Tibial artery (tissue), 4 donors: ENCODE data around the gene FAF2.

Source experiments
- DNase-seq, 2 donors: peaks; one replicate each; pipeline ENCODE4 v3.0.0-alpha.2; 2019
- H3K27ac ChIP-seq, 2 donors: fragments of 200-600 bp; sonication (generic) in 1 of 2; 1 replicate in 1 of 2; 2 replicates in 1 of 2; pipeline ENCODE4 v1.5.1; 2018 to 2019; ENCODE audit warnings: mild to moderate bottlenecking in 1 of 2
- H3K27me3 ChIP-seq, 2 donors: fragments of 200-600 bp; sonication (generic) in 1 of 2; one replicate each; pipeline versions ENCODE4 v1.5.1 to v1.6.0; 2016 to 2019
- H3K36me3 ChIP-seq, 3 donors: fragments of 200-600 bp; sonication (generic) in 2 of 3; one replicate each; pipeline ENCODE4 v1.5.1; 2016 to 2019; ENCODE audit warnings: mild to moderate bottlenecking in 2 of 3
- H3K4me1 ChIP-seq, 4 donors: fragments of 200-600 bp; sonication (generic) in 2 of 4; 1 replicate in 3 of 4; 2 replicates in 1 of 4; pipeline ENCODE4 v1.5.1; 2016 to 2019
- H3K4me3 ChIP-seq, 2 donors: fragments of 200-600 bp; sonication (generic) in 1 of 2; 1 replicate in 1 of 2; 2 replicates in 1 of 2; pipeline ENCODE4 v1.5.1; 2018 to 2019; ENCODE audit warnings: mild to moderate bottlenecking in 2 of 2
- H3K9me3 ChIP-seq, 3 donors: fragments of 200-600 bp; sonication (generic) in 1 of 3; one replicate each; pipeline ENCODE4 v1.5.1; 2016 to 2019
- intact Hi-C: fragments of 100-400 bp; cut with DNase I; formaldehyde crosslinking; loops from one replicate; pipeline ENCODE4 v1.15.0; 2023; ENCODE audit warnings: low total_unique reads
- TF ChIP-seq, protein P1 (sequence below), 2 experiments: fragments of 200-600 bp in 1 of 2; fragments of 450-650 bp in 1 of 2; IDR thresholded peaks; one replicate each; pipeline ENCODE4 v1.5.1; 2017 to 2019; ENCODE audit warnings: antibody characterized with exemption in 2 of 2, mild to moderate bottlenecking in 1 of 2, moderate library complexity in 1 of 2

Gene FAF2

GRCh38 chr5:176528761-176529115, 80.6 kb downstream of the FAF2 start:
- H3K36me3 ChIP-seq: peaks cover 47 to 57% (median 54%) of the 10 kb centered on the region in 3 donors
- intact Hi-C loops: no loop called here
- H3K4me1 ChIP-seq: peaks cover 3 to 18% (median 9%) of the 10 kb centered on the region in 4 donors
- no peak overlapping the region for H3K27ac ChIP-seq
- TF ChIP-seq, protein P1, sequence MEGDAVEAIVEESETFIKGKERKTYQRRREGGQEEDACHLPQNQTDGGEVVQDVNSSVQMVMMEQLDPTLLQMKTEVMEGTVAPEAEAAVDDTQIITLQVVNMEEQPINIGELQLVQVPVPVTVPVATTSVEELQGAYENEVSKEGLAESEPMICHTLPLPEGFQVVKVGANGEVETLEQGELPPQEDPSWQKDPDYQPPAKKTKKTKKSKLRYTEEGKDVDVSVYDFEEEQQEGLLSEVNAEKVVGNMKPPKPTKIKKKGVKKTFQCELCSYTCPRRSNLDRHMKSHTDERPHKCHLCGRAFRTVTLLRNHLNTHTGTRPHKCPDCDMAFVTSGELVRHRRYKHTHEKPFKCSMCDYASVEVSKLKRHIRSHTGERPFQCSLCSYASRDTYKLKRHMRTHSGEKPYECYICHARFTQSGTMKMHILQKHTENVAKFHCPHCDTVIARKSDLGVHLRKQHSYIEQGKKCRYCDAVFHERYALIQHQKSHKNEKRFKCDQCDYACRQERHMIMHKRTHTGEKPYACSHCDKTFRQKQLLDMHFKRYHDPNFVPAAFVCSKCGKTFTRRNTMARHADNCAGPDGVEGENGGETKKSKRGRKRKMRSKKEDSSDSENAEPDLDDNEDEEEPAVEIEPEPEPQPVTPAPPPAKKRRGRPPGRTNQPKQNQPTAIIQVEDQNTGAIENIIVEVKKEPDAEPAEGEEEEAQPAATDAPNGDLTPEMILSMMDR (IDR thresholded peaks at IDR 0.05): no peak
- no peaks in the 10 kb centered on the region for H3K27me3 ChIP-seq
- DNase-seq: no peak
- H3K4me3 ChIP-seq: no peak overlapping the region
- no peaks in the 10 kb centered on the region for H3K9me3 ChIP-seq

- Histone ChIP-seq H3K36me3 (peaks cover 47 to 57% (median 54%) of the 10 kb centered on the region in 3 donors), H3K9me3 (no peaks in the 10 kb centered on the region), H3K4me1 (peaks cover 3 to 23% (median 13%) of the 10 kb centered on the region in 4 donors), H3K27ac (no peak overlapping the region), H3K27me3 (no peaks in the 10 kb centered on the region), H3K4me3 (no peak overlapping the region)
- no peak for DNase-seq
- intact Hi-C loops: no loop called here
- TF ChIP-seq, protein P1 (IDR thresholded peaks at IDR 0.05): no peak
Observed at GRCh38 chr5:176529116-176529740, 81.0 kb downstream of the FAF2 start.

DNA sequence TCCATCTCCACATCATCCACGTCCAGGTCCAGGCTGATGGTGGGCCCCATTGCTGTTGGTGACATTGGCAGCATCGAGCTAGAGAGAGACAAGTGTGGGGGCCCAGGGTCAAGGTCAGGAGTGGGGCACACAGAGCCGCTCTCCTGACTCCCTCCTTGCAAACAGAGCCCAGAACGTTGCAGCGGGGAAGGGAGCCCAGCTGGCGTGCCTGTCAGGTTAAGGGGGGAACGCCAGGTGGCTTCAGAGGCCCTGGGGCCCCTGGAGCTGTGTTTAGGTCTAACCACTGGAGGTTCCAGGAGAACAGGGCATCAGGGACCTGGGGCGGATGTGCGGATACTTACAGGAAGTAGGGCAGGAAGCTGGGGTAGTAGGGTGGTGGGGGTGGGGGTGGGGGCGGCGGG, 81.6 kb downstream of the FAF2 start:
- peaks cover 3 to 28% (median 19%) of the 10 kb centered on the region in 4 donors for H3K4me1 ChIP-seq
- H3K27ac ChIP-seq: no peak overlapping the region
- no peak for DNase-seq
- H3K4me3 ChIP-seq: no peak overlapping the region
- intact Hi-C loops: no loop called here
- H3K9me3 ChIP-seq: no peaks in the 10 kb centered on the region
- peaks cover 47 to 57% (median 54%) of the 10 kb centered on the region in 3 donors for H3K36me3 ChIP-seq
- TF ChIP-seq, protein P1 (IDR thresholded peaks at IDR 0.05): no peak
- no peaks in the 10 kb centered on the region for H3K27me3 ChIP-seq

- TF ChIP-seq, protein P1 (IDR thresholded peaks at IDR 0.05): no peak
- Histone ChIP-seq H3K4me1 (peaks cover 3 to 35% (median 26%) of the 10 kb centered on the region in 4 donors), H3K27ac (no peak overlapping the region), H3K36me3 (peaks cover 47 to 57% (median 54%) of the 10 kb centered on the region in 3 donors), H3K4me3 (no peak overlapping the region), H3K27me3 (no peaks in the 10 kb centered on the region), H3K9me3 (no peaks in the 10 kb centered on the region)
- intact Hi-C loops: no loop called here
- DNase-seq: no peak
Observed at GRCh38 chr5:176530393-176530982, 82.3 kb downstream of the FAF2 start.

GRCh38 chr5:176530983-176531901, 83.1 kb downstream of the FAF2 start:
- Histone ChIP-seq H3K9me3 (no peaks in the 10 kb centered on the region), H3K4me1 (peaks cover 3 to 43% (median 34%) of the 10 kb centered on the region in 4 donors), H3K27ac (no peak overlapping the region), H3K4me3 (no peak overlapping the region), H3K27me3 (no peaks in the 10 kb centered on the region), H3K36me3 (peaks cover 47 to 57% (median 54%) of the 10 kb centered on the region in 3 donors)
- TF ChIP-seq, protein P1 (IDR thresholded peaks at IDR 0.05): no peak
- intact Hi-C loops: no loop called here
- no peak for DNase-seq
